GM12891 (cell line): ENCODE measurements around the gene CHI3L1.

Source experiments
- POLR2A ChIP-seq: IDR thresholded peaks from 2 replicates; pipeline ENCODE4 v1.6.1; 2011; ENCODE audit warnings: low read depth, low read length, control low read depth
- POLR2AphosphoS5 ChIP-seq: IDR thresholded peaks from 2 replicates; pipeline ENCODE4 v1.6.1; 2011; ENCODE audit warnings: low read depth, low read length, control low read depth
- POU2F2 ChIP-seq: IDR thresholded peaks from 2 replicates; pipeline ENCODE4 v1.6.1; 2011; ENCODE audit warnings: low read depth, mild to moderate bottlenecking, control low read depth, low read length, moderate library complexity
- SPI1 ChIP-seq: IDR thresholded peaks from 2 replicates; pipeline ENCODE4 v1.6.1; 2011; ENCODE audit warnings: low read depth, low read length, control low read depth
- TAF1 ChIP-seq: IDR thresholded peaks from 2 replicates; pipeline ENCODE4 v1.6.1; 2011; ENCODE audit warnings: low read depth, low read length, control low read depth

DNA sequence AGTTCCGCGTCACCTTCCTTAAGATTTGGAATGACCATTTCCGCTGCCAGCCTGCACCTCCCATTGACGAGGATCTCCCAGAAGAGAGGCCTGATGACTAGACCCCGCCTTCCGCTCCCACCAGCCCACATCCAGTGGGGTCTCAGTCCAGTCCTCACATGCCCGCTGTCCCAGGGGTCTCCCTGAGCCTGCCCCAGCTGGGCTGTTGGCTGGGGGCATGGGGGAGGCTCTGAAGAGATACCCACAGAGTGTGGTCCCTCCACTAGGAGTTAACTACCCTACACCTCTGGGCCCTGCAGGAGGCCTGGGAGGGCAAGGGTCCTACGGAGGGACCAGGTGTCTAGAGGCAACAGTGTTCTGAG is 20.7 kb downstream of the CHI3L1 start:
- TF ChIP-seq POLR2A (no peak), POLR2AphosphoS5 (no peak), TAF1 (no peak), POU2F2 (no peak), SPI1 (no peak)
